WTC11 (cell line): Measurements from ENCODE around the gene PHC2. TPM values are rescaled to one million over a fixed set of nuclear protein-coding genes. Genes with fewer than 3 reads are reported as not detected.

Experiments
- ATAC-seq: fragments of 200-7000 bp; cut with Tn5 transposase; 2 replicates; pipeline ENCODE4 v1.10.0; 2021; ENCODE audit warnings: mild to moderate bottlenecking, moderate library complexity
- CTCF ChIA-PET: fragments of 300-600 bp; sonication (Branson Sonifier 250); formaldehyde crosslinking; loops from one replicate; lab custom pipeline; 2021; ENCODE audit warnings: antibody characterized with exemption; lab: Charles Lee
- POLR2A ChIA-PET: fragments of 350-600 bp; sonication (Branson Sonifier 250); formaldehyde crosslinking; loops from one replicate; lab custom pipeline; 2021; ENCODE audit warnings: antibody characterized with exemption; lab: Charles Lee
- DNase-seq: peaks from one replicate; pipeline ENCODE4 v3.0.0; 2021; ENCODE audit warnings: low spot score
- H3K27ac Mint-ChIP-seq: 2 replicates; pipeline ENCODE4 v1.8.0; 2021; ENCODE audit warnings: mixed read lengths
- H3K27me3 Mint-ChIP-seq: 2 replicates; pipeline ENCODE4 v1.8.0; 2021; ENCODE audit warnings: low read depth, mild to moderate bottlenecking, moderate library complexity, mixed read lengths
- H3K36me3 Mint-ChIP-seq: 2 replicates; pipeline ENCODE4 v1.8.0; 2021; ENCODE audit warnings: mixed read lengths
- H3K4me1 Mint-ChIP-seq: 2 replicates; pipeline ENCODE4 v1.8.0; 2022; ENCODE audit warnings: mixed read lengths
- H3K4me3 Mint-ChIP-seq: 2 replicates; pipeline ENCODE4 v1.8.0; 2021; ENCODE audit warnings: mild to moderate bottlenecking, moderate library complexity, mixed read lengths
- H3K9me3 Mint-ChIP-seq: 2 replicates; pipeline ENCODE4 v1.8.0; 2021; ENCODE audit warnings: mixed read lengths
- AR ChIP-seq: fragments of 250-450 bp; sonication (Bioruptor Pico); IDR thresholded peaks from 2 replicates; pipeline ENCODE4 v1.9.0; 2021; ENCODE audit warnings: mild to moderate bottlenecking
- ATF2 ChIP-seq: sonication (generic); formaldehyde crosslinking; IDR thresholded peaks from 2 replicates; pipeline ENCODE4 v1.8.1; 2022; ENCODE audit warnings: low read depth, missing genetic modification reagents, borderline replicate concordance
- CDX4 ChIP-seq: fragments of 250-450 bp; sonication (Bioruptor Pico); IDR thresholded peaks from 2 replicates; pipeline ENCODE4 v1.9.0; 2021; ENCODE audit warnings: moderate library complexity, mild to moderate bottlenecking, inconsistent platforms, borderline replicate concordance
- CREM ChIP-seq: sonication (generic); formaldehyde crosslinking; IDR thresholded peaks from 2 replicates; pipeline ENCODE4 v1.8.1; 2022; ENCODE audit warnings: mild to moderate bottlenecking, missing genetic modification reagents, moderate library complexity
- ELF4 ChIP-seq: sonication (generic); formaldehyde crosslinking; IDR thresholded peaks from 2 replicates; pipeline ENCODE4 v1.8.1; 2022; ENCODE audit warnings: low read depth, mild to moderate bottlenecking, moderate library complexity, missing genetic modification reagents
- ESRRA ChIP-seq: sonication (generic); formaldehyde crosslinking; IDR thresholded peaks from 2 replicates; pipeline ENCODE4 v1.8.1; 2022; ENCODE audit warnings: mild to moderate bottlenecking, missing genetic modification reagents, borderline replicate concordance
- ETV6 ChIP-seq: sonication (generic); formaldehyde crosslinking; IDR thresholded peaks from 2 replicates; pipeline ENCODE4 v1.8.1; 2022; ENCODE audit warnings: mild to moderate bottlenecking, missing genetic modification reagents
- FOXP4 ChIP-seq: sonication (generic); formaldehyde crosslinking; IDR thresholded peaks from 2 replicates; pipeline ENCODE4 v1.8.0; 2022; ENCODE audit warnings: mild to moderate bottlenecking, missing genetic modification reagents
- GRHL2 ChIP-seq: fragments of 250-450 bp; sonication (Bioruptor Pico); IDR thresholded peaks from 2 replicates; pipeline ENCODE4 v1.8.0; 2022; ENCODE audit warnings: mild to moderate bottlenecking, moderate library complexity; ENCODE audit not compliant: insufficient replicate concordance, severe bottlenecking
- HMGXB4 ChIP-seq: sonication (generic); formaldehyde crosslinking; IDR thresholded peaks from 2 replicates; pipeline ENCODE4 v1.8.1; 2023; ENCODE audit warnings: mild to moderate bottlenecking, moderate library complexity, missing genetic modification reagents
- IRF1 ChIP-seq: sonication (generic); formaldehyde crosslinking; IDR thresholded peaks from 2 replicates; pipeline ENCODE4 v1.8.0; 2023; ENCODE audit warnings: missing genetic modification reagents
- MXD4 ChIP-seq: fragments of 250-450 bp; sonication (Bioruptor Pico); IDR thresholded peaks from 2 replicates; pipeline ENCODE4 v1.8.0; 2021; ENCODE audit warnings: mild to moderate bottlenecking, moderate library complexity, borderline replicate concordance
- NFYB ChIP-seq: sonication (generic); formaldehyde crosslinking; conservative IDR thresholded peaks from 2 replicates; pipeline ENCODE4 v1.8.0; 2022; ENCODE audit warnings: low read depth, missing genetic modification reagents
- OVOL2 ChIP-seq: fragments of 250-450 bp; sonication (Bioruptor Pico); IDR thresholded peaks from 2 replicates; pipeline ENCODE4 v1.9.0; 2021; ENCODE audit warnings: mild to moderate bottlenecking, borderline replicate concordance
- STAT6 ChIP-seq: sonication (generic); formaldehyde crosslinking; conservative IDR thresholded peaks from 2 replicates; pipeline ENCODE4 v1.8.1; 2023; ENCODE audit warnings: mild to moderate bottlenecking, low read depth, missing genetic modification reagents, moderate library complexity
- TEAD4 ChIP-seq: sonication (generic); formaldehyde crosslinking; IDR thresholded peaks from 2 replicates; pipeline ENCODE4 v1.8.0; 2022; ENCODE audit warnings: mild to moderate bottlenecking, missing genetic modification reagents
- ZMAT4 ChIP-seq: fragments of 250-450 bp; sonication (Bioruptor Pico); IDR thresholded peaks from 2 replicates; pipeline ENCODE4 v1.9.0; 2021; ENCODE audit warnings: mild to moderate bottlenecking
- ZNF263 ChIP-seq: sonication (generic); formaldehyde crosslinking; IDR thresholded peaks from 2 replicates; pipeline ENCODE4 v1.8.1; 2022; ENCODE audit warnings: low read depth, mild to moderate bottlenecking, moderate library complexity, missing genetic modification reagents
- ZNF416 ChIP-seq: fragments of 250-450 bp; sonication (Bioruptor Pico); IDR thresholded peaks from 2 replicates; pipeline ENCODE4 v1.9.0; 2021; ENCODE audit warnings: mild to moderate bottlenecking, inconsistent platforms
- total RNA-seq: library from RNA; stranded (reverse); gene quantifications from 3 replicates; pipeline ENCODE4 v1.2.3, GENCODE V29; 2021

Gene PHC2
- total RNA-seq, 1 experiment from 2014 or later, result 7.0 TPM

- no peak for ATAC-seq
- CTCF ChIA-PET, result no interaction called here
- TF ChIP-seq ATF2 (CRISPR knock-in tag), result no peak
- no peak for TF ChIP-seq ZMAT4 (CRISPR knock-in tag)
- no peak for TF ChIP-seq CREM (CRISPR knock-in tag)
- TF ChIP-seq FOXP4 (CRISPR knock-in tag), result no peak
- TF ChIP-seq OVOL2 (CRISPR knock-in tag), result no peak
- TF ChIP-seq MXD4 (CRISPR knock-in tag), result no peak
- TF ChIP-seq IRF1 (CRISPR knock-in tag), result no peak
- no peak for TF ChIP-seq ZNF416
- no peak for TF ChIP-seq STAT6 (CRISPR knock-in tag)
- Mint-ChIP-seq H3K27me3 (peaks cover 3% of the 10 kb centered on the region; the same call in 1 of the 2 replicates), H3K27ac (no peak overlapping the region), H3K36me3 (no peaks in the 10 kb centered on the region), H3K9me3 (peaks cover 7% of the 10 kb centered on the region), H3K4me1 (peaks cover 5% of the 10 kb centered on the region; the same call in 1 of the 2 replicates), H3K4me3 (no peak overlapping the region)
- POLR2A ChIA-PET, result no interaction called here
- DNase-seq, result no peak
Measured at GRCh38 chr1:33408093-33408436, 22.8 kb downstream of the PHC2 start.

GRCh38 chr1:33407352-33408092 lies 23.4 kb downstream of the PHC2 start:
- ChIA-PET POLR2A (no interaction called here), CTCF (no interaction called here)
- H3K4me3 Mint-ChIP-seq, result no peak overlapping the region
- ATAC-seq (no peak), DNase-seq (no peak)
- H3K36me3 Mint-ChIP-seq, result no peaks in the 10 kb centered on the region
- H3K4me1 Mint-ChIP-seq, result peaks cover 5% of the 10 kb centered on the region; the same call in 1 of the 2 replicates
- H3K27me3 Mint-ChIP-seq, result peaks cover 3% of the 10 kb centered on the region; the same call in 1 of the 2 replicates
- peaks cover 7% of the 10 kb centered on the region for H3K9me3 Mint-ChIP-seq
- no peak overlapping the region for H3K27ac Mint-ChIP-seq
- TF ChIP-seq ESRRA (CRISPR knock-in tag), result no peak
- no peak for TF ChIP-seq OVOL2 (CRISPR knock-in tag)
- TF ChIP-seq AR (CRISPR knock-in tag), result no peak
- TF ChIP-seq CDX4 (CRISPR knock-in tag), result no peak
- TF ChIP-seq ELF4 (CRISPR knock-in tag), result no peak
- no peak for TF ChIP-seq HMGXB4 (CRISPR knock-in tag)
- no peak for TF ChIP-seq ZNF263 (CRISPR knock-in tag)
- TF ChIP-seq GRHL2 (CRISPR knock-in tag), result no peak
- no peak for TF ChIP-seq ZNF416
- no peak for TF ChIP-seq ETV6
- TF ChIP-seq NFYB, result no peak
- no peak for TF ChIP-seq TEAD4
